ENCODE measurements around the gene XBP1. TPM values are rescaled to one million over a fixed set of nuclear protein-coding genes. Genes with fewer than 3 reads are reported as not detected.
"Not testable (repeated sequence)": the region's sequence is repeated elsewhere in the genome, so short reads cannot be mapped to it uniquely, and the experiment has no call there.

The XBP1 gene
- total RNA-seq, 1 donor from 2014 or later = 72.7 TPM

- H3K4me1 Mint-ChIP-seq = no peaks in the 10 kb centered on the region
- no peak overlapping the region for H3K27ac Mint-ChIP-seq
- no peak overlapping the region for H2AFZ ChIP-seq (replicated peaks)
Observed at GRCh38 chr22:28766628-28767027, 33.7 kb downstream of the XBP1 start.

DNA sequence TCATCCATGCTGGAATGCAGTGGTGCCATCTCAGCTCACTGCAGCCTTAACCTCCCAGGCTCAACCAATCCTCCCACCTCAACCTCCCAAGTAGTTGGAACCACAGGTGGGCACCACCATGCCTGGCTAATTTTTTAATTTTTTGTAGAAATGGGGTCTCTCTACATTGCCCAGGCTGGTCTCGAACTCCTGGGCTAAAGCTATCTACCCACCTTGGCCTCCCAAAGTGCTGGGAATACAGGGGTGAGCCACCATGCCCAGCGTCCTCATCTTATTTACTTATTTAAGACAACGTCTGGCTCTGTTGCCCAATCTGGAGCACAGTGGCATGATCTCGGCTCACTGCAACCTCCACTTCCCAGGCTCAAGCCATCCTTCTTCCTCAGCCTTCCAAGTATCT is 38.4 kb downstream of the XBP1 start:
- H3K4me3 ChIP-seq; H3K79me2 ChIP-seq (ENCODE audit: low read depth); H3K27ac ChIP-seq; H4K20me1 ChIP-seq (ENCODE audit: low read depth); H3K9me3 Mint-ChIP-seq; H3K36me3 Mint-ChIP-seq; DNase-seq (ENCODE audit: low spot score); H3K4me3 Mint-ChIP-seq; H3K27me3 Mint-ChIP-seq (ENCODE audit: insufficient read depth, low read depth); H3K4me2 ChIP-seq; H3K9ac ChIP-seq; H3K36me3 ChIP-seq; H2AFZ ChIP-seq (replicated peaks); H3K9me3 ChIP-seq (ENCODE audit: low read depth); H3K27me3 ChIP-seq: not testable (repeated sequence)
- Histone ChIP-seq H3K4me1 (peaks cover 14% of the 10 kb centered on the region), H3F3A (ENCODE audit: low read depth) (peaks cover 31% of the 10 kb centered on the region)
- H3K4me1 Mint-ChIP-seq = peaks cover 15% of the 10 kb centered on the region
- peak overlapping the region; percentile 46 for H3K27ac Mint-ChIP-seq

More at GRCh38 chr22:28766628-28767027, 33.7 kb downstream of the XBP1 start:
- TF ChIP-seq, protein P1, sequence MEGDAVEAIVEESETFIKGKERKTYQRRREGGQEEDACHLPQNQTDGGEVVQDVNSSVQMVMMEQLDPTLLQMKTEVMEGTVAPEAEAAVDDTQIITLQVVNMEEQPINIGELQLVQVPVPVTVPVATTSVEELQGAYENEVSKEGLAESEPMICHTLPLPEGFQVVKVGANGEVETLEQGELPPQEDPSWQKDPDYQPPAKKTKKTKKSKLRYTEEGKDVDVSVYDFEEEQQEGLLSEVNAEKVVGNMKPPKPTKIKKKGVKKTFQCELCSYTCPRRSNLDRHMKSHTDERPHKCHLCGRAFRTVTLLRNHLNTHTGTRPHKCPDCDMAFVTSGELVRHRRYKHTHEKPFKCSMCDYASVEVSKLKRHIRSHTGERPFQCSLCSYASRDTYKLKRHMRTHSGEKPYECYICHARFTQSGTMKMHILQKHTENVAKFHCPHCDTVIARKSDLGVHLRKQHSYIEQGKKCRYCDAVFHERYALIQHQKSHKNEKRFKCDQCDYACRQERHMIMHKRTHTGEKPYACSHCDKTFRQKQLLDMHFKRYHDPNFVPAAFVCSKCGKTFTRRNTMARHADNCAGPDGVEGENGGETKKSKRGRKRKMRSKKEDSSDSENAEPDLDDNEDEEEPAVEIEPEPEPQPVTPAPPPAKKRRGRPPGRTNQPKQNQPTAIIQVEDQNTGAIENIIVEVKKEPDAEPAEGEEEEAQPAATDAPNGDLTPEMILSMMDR (IDR thresholded peaks at IDR 0.05) = no peak
- no peak for TF ChIP-seq EZH2 (IDR thresholded peaks at IDR 0.05)
- TF ChIP-seq EZH2phosphoT487 (IDR thresholded peaks at IDR 0.05) = no peak
- H3K79me2 ChIP-seq (ENCODE audit: low read depth) = no peaks in the 10 kb centered on the region
- no peak overlapping the region for H3K27ac ChIP-seq
- H3F3A ChIP-seq (ENCODE audit: low read depth) = peaks cover 3% of the 10 kb centered on the region
- no peak for DNase-seq (ENCODE audit: low spot score)
- Mint-ChIP-seq H3K27me3 (ENCODE audit: insufficient read depth, low read depth) (peaks cover 2% of the 10 kb centered on the region), H3K36me3 (no peaks in the 10 kb centered on the region), H3K9me3 (peaks cover 2% of the 10 kb centered on the region), H3K4me3 (no peak overlapping the region)
- H3K9ac ChIP-seq = no peak overlapping the region
- no peaks in the 10 kb centered on the region for H3K9me3 ChIP-seq (ENCODE audit: low read depth)
- no peaks in the 10 kb centered on the region for H4K20me1 ChIP-seq (ENCODE audit: low read depth)
- H3K36me3 ChIP-seq = no peaks in the 10 kb centered on the region
- no peak overlapping the region for H3K4me3 ChIP-seq
- no peaks in the 10 kb centered on the region for H3K27me3 ChIP-seq
- H3K4me1 ChIP-seq = no peaks in the 10 kb centered on the region
- H3K4me2 ChIP-seq = no peak overlapping the region

- Histone ChIP-seq H3K36me3 (no peaks in the 10 kb centered on the region), H3K79me2 (ENCODE audit: low read depth) (no peaks in the 10 kb centered on the region), H3K27me3 (no peaks in the 10 kb centered on the region), H3K9ac (no peak overlapping the region), H3K9me3 (ENCODE audit: low read depth) (no peaks in the 10 kb centered on the region), H3K27ac (no peak overlapping the region), H3K4me3 (no peak overlapping the region), H4K20me1 (ENCODE audit: low read depth) (no peaks in the 10 kb centered on the region), H3F3A (ENCODE audit: low read depth) (peaks cover 36% of the 10 kb centered on the region), H3K4me2 (no peak overlapping the region), H3K4me1 (peaks cover 14% of the 10 kb centered on the region), H2AFZ (replicated peaks) (no peak overlapping the region)
- no peak for TF ChIP-seq EZH2phosphoT487 (IDR thresholded peaks at IDR 0.05)
- no peak for TF ChIP-seq EZH2 (IDR thresholded peaks at IDR 0.05)
- TF ChIP-seq, protein P1 (IDR thresholded peaks at IDR 0.05) = no peak
- peaks cover 15% of the 10 kb centered on the region for H3K4me1 Mint-ChIP-seq
- no peak for DNase-seq (ENCODE audit: low spot score)
- H3K27me3 Mint-ChIP-seq (ENCODE audit: insufficient read depth, low read depth) = peaks cover 2% of the 10 kb centered on the region
- H3K36me3 Mint-ChIP-seq = peaks cover 7% of the 10 kb centered on the region
- H3K27ac Mint-ChIP-seq = peak overlapping the region; percentile 91
- peaks cover 4% of the 10 kb centered on the region for H3K9me3 Mint-ChIP-seq
- no peak overlapping the region for H3K4me3 Mint-ChIP-seq
Observed at GRCh38 chr22:28761449-28761755, 39.0 kb downstream of the XBP1 start.

DNA sequence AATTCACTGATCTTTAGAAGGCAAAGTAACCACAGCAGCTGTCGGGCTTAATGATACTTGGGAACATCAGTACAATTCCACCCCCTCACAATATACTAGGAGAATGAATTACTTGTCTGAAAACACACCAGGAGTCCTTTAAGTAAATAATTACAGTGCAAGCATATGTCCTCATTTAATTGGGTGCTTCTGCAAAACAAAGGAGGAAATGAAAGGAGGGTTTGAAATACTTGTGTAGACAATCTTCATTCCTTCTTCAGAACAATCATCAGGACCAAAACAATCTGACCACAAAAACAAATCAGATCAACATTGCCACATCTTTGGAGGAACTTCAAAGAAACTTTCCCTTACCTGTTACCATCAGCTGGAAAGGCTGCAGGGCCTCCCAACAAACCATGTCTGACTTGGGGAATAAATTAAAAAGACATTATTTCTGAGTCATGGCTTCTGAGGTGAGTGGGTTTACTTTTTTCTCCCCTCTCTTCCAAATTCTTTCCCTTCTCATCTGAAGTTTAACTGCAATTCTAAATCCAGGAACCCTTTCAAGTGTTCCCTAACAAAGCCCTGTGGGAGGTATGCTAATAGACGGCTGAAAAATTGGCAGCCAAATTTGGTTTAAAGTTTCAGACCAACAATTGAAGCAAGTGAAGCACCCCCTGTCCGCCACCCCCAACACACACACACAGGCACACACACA is 40.4 kb downstream of the XBP1 start:
- peaks cover 4% of the 10 kb centered on the region for H3K27me3 Mint-ChIP-seq (ENCODE audit: insufficient read depth, low read depth)
- Histone ChIP-seq H3K9ac (no peak overlapping the region), H4K20me1 (ENCODE audit: low read depth) (no peaks in the 10 kb centered on the region), H3K27ac (peak overlapping the region; percentile 82), H3K4me1 (peaks cover 14% of the 10 kb centered on the region), H3K36me3 (no peaks in the 10 kb centered on the region), H3K4me2 (peak overlapping the region; percentile 69), H3K79me2 (ENCODE audit: low read depth) (no peaks in the 10 kb centered on the region), H3K9me3 (ENCODE audit: low read depth) (no peaks in the 10 kb centered on the region), H2AFZ (replicated peaks) (peak overlapping the region; percentile 72), H3K27me3 (no peaks in the 10 kb centered on the region), H3K4me3 (peak overlapping the region; percentile 9), H3F3A (ENCODE audit: low read depth) (peaks cover 36% of the 10 kb centered on the region)
- peak overlapping the region; percentile 33 for H3K27ac Mint-ChIP-seq
- H3K9me3 Mint-ChIP-seq = peaks cover 4% of the 10 kb centered on the region
- TF ChIP-seq EZH2 (IDR thresholded peaks at IDR 0.05) = no peak
- TF ChIP-seq EZH2phosphoT487 (IDR thresholded peaks at IDR 0.05) = no peak
- TF ChIP-seq, protein P1 (IDR thresholded peaks at IDR 0.05) = no peak
- H3K4me3 Mint-ChIP-seq = no peak overlapping the region
- peaks cover 15% of the 10 kb centered on the region for H3K4me1 Mint-ChIP-seq
- DNase-seq (ENCODE audit: low spot score) = peak; percentile 28
- peaks cover 7% of the 10 kb centered on the region for H3K36me3 Mint-ChIP-seq

DNA sequence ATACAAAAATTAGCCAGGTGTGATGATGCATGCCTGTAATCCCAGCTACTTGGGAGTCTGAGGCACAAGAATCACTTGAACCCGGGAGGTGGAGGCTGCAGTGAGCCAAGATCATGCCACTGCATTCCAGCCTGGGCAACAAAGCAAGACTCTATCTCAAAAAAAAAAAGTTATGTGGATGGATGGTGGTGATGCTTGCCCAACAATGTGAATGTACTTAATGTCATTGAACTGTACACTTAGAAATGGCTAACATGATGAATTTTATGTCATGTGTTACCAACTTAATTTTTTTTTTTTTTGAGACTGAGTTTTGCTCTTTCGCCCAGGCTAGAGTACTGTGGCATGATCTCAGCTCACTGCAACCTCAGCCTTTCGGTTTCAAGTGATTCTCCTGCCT is 45.9 kb downstream of the XBP1 start:
- H3K27ac ChIP-seq; H2AFZ ChIP-seq (replicated peaks); DNase-seq (ENCODE audit: low spot score); H3K9ac ChIP-seq; H3K9me3 ChIP-seq (ENCODE audit: low read depth); H3K4me1 Mint-ChIP-seq; H3K79me2 ChIP-seq (ENCODE audit: low read depth); H3K4me3 ChIP-seq; H3K4me1 ChIP-seq; H4K20me1 ChIP-seq (ENCODE audit: low read depth); H3K9me3 Mint-ChIP-seq; H3K27me3 ChIP-seq; H3K4me3 Mint-ChIP-seq; H3K36me3 ChIP-seq; H3K27ac Mint-ChIP-seq; H3K4me2 ChIP-seq; H3K27me3 Mint-ChIP-seq (ENCODE audit: insufficient read depth, low read depth): not testable (repeated sequence)
- peaks cover 15% of the 10 kb centered on the region for H3K36me3 Mint-ChIP-seq
- peaks cover 11% of the 10 kb centered on the region for H3F3A ChIP-seq (ENCODE audit: low read depth)
